ENCODE measurements around the gene KCNH1. TPM values are rescaled to one million over a fixed set of nuclear protein-coding genes. Genes with fewer than 3 reads are reported as not detected.
A peak's percentile ranks its signal among the peaks of the same experiment; 100 is the strongest.
"Not testable (repeated sequence)": the region's sequence is repeated elsewhere in the genome, so short reads cannot be mapped to it uniquely, and the experiment has no call there.

The KCNH1 gene
- total and polyA plus RNA-seq, 9 of the 15 experiments (the other 6 are each of a cell fraction or from before 2014, with no cell fraction given): not detected

DNA sequence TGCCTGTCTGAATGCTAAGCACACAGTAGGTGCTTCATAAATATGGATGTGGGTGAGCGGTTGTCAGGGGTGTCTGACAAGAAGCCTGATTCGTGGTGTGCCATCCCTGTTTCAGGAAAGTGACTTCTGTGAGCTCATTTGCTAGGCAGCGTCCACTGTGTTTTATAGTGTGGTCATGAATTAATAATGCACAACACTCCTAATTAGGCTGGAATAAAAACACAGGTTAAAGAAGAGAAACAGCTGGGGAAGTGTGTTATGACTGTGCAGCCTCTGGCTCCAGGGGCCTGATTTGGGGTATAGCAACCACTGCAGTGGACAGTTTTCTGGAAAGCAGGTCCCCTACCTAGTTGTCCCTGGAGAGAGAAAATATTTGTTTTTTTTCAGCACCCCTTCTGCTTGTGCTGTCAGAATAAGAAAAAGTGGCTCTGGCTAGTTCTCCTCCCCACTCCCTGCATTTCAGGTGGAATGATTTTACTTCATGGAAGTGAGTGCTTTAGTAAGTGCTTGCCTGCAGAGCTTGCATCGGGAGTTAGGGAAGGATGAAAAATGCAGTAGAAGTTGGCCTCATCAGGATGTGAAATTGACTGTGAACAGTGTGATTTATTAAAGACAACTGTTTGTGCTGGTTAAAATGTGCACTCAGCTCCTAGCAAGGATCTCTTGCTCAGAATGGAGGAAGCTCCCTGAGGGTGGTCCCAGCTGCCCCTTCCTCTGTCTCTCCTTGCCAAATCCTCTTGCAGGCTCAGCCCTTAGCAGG, 471.5 kb downstream of the KCNH1 start:
- ATAC-seq (no peak), FAIRE-seq (no peak), DNase-seq (ENCODE audit: extremely low read depth in 1 of 4, low spot score in 3 of 4) (no peak)
- no TSS peak for BruUV-seq (replicated peaks)
- Histone ChIP-seq H3K36me3 (ENCODE audit: control insufficient read depth, insufficient read depth, low read length) (no peaks in the 10 kb centered on the region), H3K9me3 (replicated peaks; ENCODE audit: control insufficient read depth, insufficient read depth, low read depth, low read length) (no peaks in the 10 kb centered on the region), H2AFZ (ENCODE audit: low read depth, low read length) (no peak overlapping the region), H3K27me3 (ENCODE audit: control insufficient read depth in 2 of 2, insufficient read depth in 2 of 2, low read length in 2 of 2) (no peaks in the 10 kb centered on the region), H3K9ac (ENCODE audit: insufficient read depth in 1 of 2, low read depth in 2 of 2, low read length in 2 of 2) (no peak overlapping the region), H3K27ac (ENCODE audit: extremely low read depth, low read depth, low read length) (no peak overlapping the region), H4K20me1 (replicated peaks; ENCODE audit: control insufficient read depth, insufficient read depth, low read length) (no peaks in the 10 kb centered on the region), H3K4me3 (no peak overlapping the region), H3K9me1 (ENCODE audit: control insufficient read depth, insufficient read depth, low read length) (no peaks in the 10 kb centered on the region), H3K79me2 (ENCODE audit: control insufficient read depth, insufficient read depth, low read length) (no peaks in the 10 kb centered on the region), H3K4me2 (ENCODE audit: insufficient read depth, low read length) (no peak overlapping the region), H3K4me1 (replicated peaks in 1 of 2; ENCODE audit: control insufficient read depth in 2 of 2, insufficient read depth in 2 of 2, low read length in 2 of 2) (no peaks in the 10 kb centered on the region)
- intact Hi-C loops (cut with micrococcal nuclease) (no loop called here), in situ Hi-C loops (cut with MboI) (no loop called here)
- TF ChIP-seq ZNF146 (CRISPR knock-in tag; IDR thresholded peaks at IDR 0.05; ENCODE audit: unreplicated experiment) (no peak), ZKSCAN1 (IDR thresholded peaks at IDR 0.05; ENCODE audit: low read depth, low read length) (0 out of 2 replicates have a peak, but pooled peaks have one; percentile 37)
- POLR2A ChIA-PET: interaction anchor here (1.4 kb wide), 1 partner anchor 9 kb away, joined by 4 read pairs; no protein-coding TSS in a partner anchor
- CTCF ChIA-PET (ENCODE audit: low intra/inter-chr PET ratio): no interaction called here
- WGBS (ENCODE audit: insufficient coverage, low coverage, missing lambda C conversion rate): 0% methylated on average over 4 of the region's 4 CpGs

DNA sequence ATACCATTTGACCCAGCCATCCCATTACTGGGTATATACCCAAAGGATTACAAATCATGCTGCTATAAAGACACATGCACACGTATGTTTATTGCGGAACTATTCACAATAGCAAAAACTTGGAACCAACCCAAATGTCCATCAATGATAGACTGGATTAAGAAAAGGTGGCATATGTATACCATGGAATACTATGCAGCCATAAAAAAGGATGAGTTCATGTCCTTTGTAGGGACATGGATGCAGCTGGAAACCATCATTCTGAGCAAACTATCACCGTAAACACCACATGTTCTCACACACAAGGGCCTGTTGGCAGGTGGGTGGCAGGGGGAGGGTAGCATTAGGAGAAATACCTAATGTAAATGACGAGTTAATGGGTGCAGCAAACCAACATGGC, 472.4 kb downstream of the KCNH1 start:
- FAIRE-seq; H3K9me1 ChIP-seq (ENCODE audit: control insufficient read depth, insufficient read depth, low read length); H3K9me3 ChIP-seq (replicated peaks; ENCODE audit: control insufficient read depth, insufficient read depth, low read depth, low read length); DNase-seq (ENCODE audit: extremely low read depth in 1 of 4, low spot score in 3 of 4); H2AFZ ChIP-seq (ENCODE audit: low read depth, low read length); H3K4me1 ChIP-seq (replicated peaks in 1 of 2; ENCODE audit: control insufficient read depth in 2 of 2, insufficient read depth in 2 of 2, low read length in 2 of 2); H3K4me3 ChIP-seq; BruUV-seq (replicated peaks); H3K27me3 ChIP-seq (ENCODE audit: control insufficient read depth in 2 of 2, insufficient read depth in 2 of 2, low read length in 2 of 2); ATAC-seq; H3K9ac ChIP-seq (ENCODE audit: insufficient read depth in 1 of 2, low read depth in 2 of 2, low read length in 2 of 2); H3K79me2 ChIP-seq (ENCODE audit: control insufficient read depth, insufficient read depth, low read length); H3K4me2 ChIP-seq (ENCODE audit: insufficient read depth, low read length); CTCF ChIA-PET (ENCODE audit: low intra/inter-chr PET ratio); H4K20me1 ChIP-seq (replicated peaks; ENCODE audit: control insufficient read depth, insufficient read depth, low read length); in situ Hi-C loops (cut with MboI); intact Hi-C loops (cut with micrococcal nuclease); H3K36me3 ChIP-seq (ENCODE audit: control insufficient read depth, insufficient read depth, low read length); H3K27ac ChIP-seq (ENCODE audit: extremely low read depth, low read depth, low read length): not testable (repeated sequence)
- WGBS (ENCODE audit: insufficient coverage, low coverage, missing lambda C conversion rate): 2% methylated on average over 4 of the region's 4 CpGs
- peak; percentile 70 for TF ChIP-seq ZNF146 (CRISPR knock-in tag; IDR thresholded peaks at IDR 0.05; ENCODE audit: unreplicated experiment)
- POLR2A ChIA-PET: interaction anchor here (1.4 kb wide), 1 partner anchor 10 kb away, joined by 4 read pairs; no protein-coding TSS in a partner anchor
